OCI-LY3 (cell line): ENCODE data around the gene GPR12.

Source experiments
- H2AFZ ChIP-seq: fragments of 200-600, 300-600 bp; shearing (Covaris generic); 2 replicates; pipeline ENCODE4 v1.6.0; 2014; ENCODE audit warnings: antibody characterized with exemption, low read depth, low read length
- H3K27ac ChIP-seq: fragments of 200-600, 300-600 bp; sonication (generic); 2 replicates; pipeline ENCODE4 v1.5.1; 2014; ENCODE audit warnings: mild to moderate bottlenecking, low read length, moderate library complexity, mixed read lengths
- H3K27me3 ChIP-seq: fragments of 200-600, 300-600 bp; sonication (generic); 2 replicates; pipeline ENCODE4 v1.6.1; 2014; ENCODE audit warnings: low read depth, low read length, mixed read lengths
- H3K36me3 ChIP-seq: fragments of 200-600, 300-600 bp; sonication (generic); replicated peaks from 2 replicates; pipeline ENCODE3; 2014; ENCODE audit warnings: low read depth, low read length, mixed read lengths
- H3K4me1 ChIP-seq: fragments of 300-600, 200-600 bp; sonication (generic); 2 replicates; pipeline ENCODE4 v1.6.1; 2014; ENCODE audit warnings: low read length, mixed read lengths
- H3K4me2 ChIP-seq: fragments of 200-600, 300-600 bp; sonication (generic); 2 replicates; pipeline ENCODE4 v1.6.1; 2014; ENCODE audit warnings: low read length, mixed read lengths
- H3K4me3 ChIP-seq: fragments of 300-600, 200-600 bp; sonication (generic); 2 replicates; pipeline ENCODE4 v1.5.1; 2014; ENCODE audit warnings: antibody characterized with exemption, mild to moderate bottlenecking, low read length, moderate library complexity
- H3K79me2 ChIP-seq: fragments of 300-600, 200-600 bp; shearing (Covaris generic); 2 replicates; pipeline ENCODE4 v1.6.1; 2014; ENCODE audit warnings: mild to moderate bottlenecking, low read length, mixed read lengths
- H3K9ac ChIP-seq: fragments of 300-600, 200-600 bp; shearing (Covaris generic); 2 replicates; pipeline ENCODE4 v1.6.0; 2014; ENCODE audit warnings: mild to moderate bottlenecking, low read length, moderate library complexity
- H3K9me3 ChIP-seq: fragments of 200-600, 300-600 bp; shearing (Covaris generic); 2 replicates; pipeline ENCODE4 v1.6.1; 2014; ENCODE audit warnings: low read length, mixed read lengths; ENCODE audit not compliant: insufficient read depth
- H4K20me1 ChIP-seq: fragments of 200-600, 300-600 bp; sonication (generic); 2 replicates; pipeline ENCODE4 v1.6.1; 2016; ENCODE audit warnings: low read length, mixed read lengths; ENCODE audit not compliant: insufficient read depth
- CTCF ChIP-seq: fragments of 200-600, 300-600 bp; sonication (generic); IDR thresholded peaks from 2 replicates; pipeline ENCODE4 v1.5.1; 2014; ENCODE audit warnings: antibody characterized with exemption, low read length, low read depth
- EZH2phosphoT487 ChIP-seq: fragments of 200-600 bp; shearing (Covaris generic); IDR thresholded peaks from 2 replicates; pipeline ENCODE4 v1.6.1; 2018; ENCODE audit warnings: antibody characterized with exemption, mixed run types, low read depth

Gene GPR12

GRCh38 chr13:26716984-26717383, 43.6 kb downstream of the GPR12 start:
- no peaks in the 10 kb centered on the region for H3K27me3 ChIP-seq
- H3K9me3 ChIP-seq: no peaks in the 10 kb centered on the region
- no peak overlapping the region for H3K4me2 ChIP-seq
- H3K9ac ChIP-seq: no peak overlapping the region
- H3K4me3 ChIP-seq: no peak overlapping the region
- no peak overlapping the region for H3K27ac ChIP-seq
- H3K4me1 ChIP-seq: no peaks in the 10 kb centered on the region
- H3K36me3 ChIP-seq: no peaks in the 10 kb centered on the region
- TF ChIP-seq EZH2phosphoT487 (no peak), CTCF (no peak)
- no peaks in the 10 kb centered on the region for H4K20me1 ChIP-seq
- H3K79me2 ChIP-seq: no peaks in the 10 kb centered on the region
- no peak overlapping the region for H2AFZ ChIP-seq

- H3K27ac ChIP-seq: no peak overlapping the region
- H3K36me3 ChIP-seq: no peaks in the 10 kb centered on the region
- no peaks in the 10 kb centered on the region for H3K27me3 ChIP-seq
- H3K9me3 ChIP-seq: no peaks in the 10 kb centered on the region
- no peaks in the 10 kb centered on the region for H3K4me1 ChIP-seq
- no peaks in the 10 kb centered on the region for H3K79me2 ChIP-seq
- TF ChIP-seq CTCF (no peak), EZH2phosphoT487 (no peak)
- H3K9ac ChIP-seq: no peak overlapping the region
- H3K4me2 ChIP-seq: no peak overlapping the region
- no peak overlapping the region for H3K4me3 ChIP-seq
- no peak overlapping the region for H2AFZ ChIP-seq
- no peaks in the 10 kb centered on the region for H4K20me1 ChIP-seq
Measured at GRCh38 chr13:26713341-26713740, 47.2 kb downstream of the GPR12 start.

GRCh38 chr13:26711211-26711610, 49.4 kb downstream of the GPR12 start:
- no peak for TF ChIP-seq EZH2phosphoT487
- TF ChIP-seq CTCF: no peak
- no peak overlapping the region for H3K9ac ChIP-seq
- H3K27ac ChIP-seq: no peak overlapping the region
- no peaks in the 10 kb centered on the region for H3K79me2 ChIP-seq
- no peaks in the 10 kb centered on the region for H3K36me3 ChIP-seq
- no peaks in the 10 kb centered on the region for H4K20me1 ChIP-seq
- no peaks in the 10 kb centered on the region for H3K9me3 ChIP-seq
- H3K4me2 ChIP-seq: no peak overlapping the region
- no peaks in the 10 kb centered on the region for H3K27me3 ChIP-seq
- H2AFZ ChIP-seq: no peak overlapping the region
- no peak overlapping the region for H3K4me3 ChIP-seq
- H3K4me1 ChIP-seq: no peaks in the 10 kb centered on the region

GRCh38 chr13:26710166-26710565, 50.4 kb downstream of the GPR12 start:
- H3K4me1 ChIP-seq: no peaks in the 10 kb centered on the region
- H3K9me3 ChIP-seq: no peaks in the 10 kb centered on the region
- no peak overlapping the region for H3K4me2 ChIP-seq
- H3K9ac ChIP-seq: no peak overlapping the region
- no peak overlapping the region for H3K27ac ChIP-seq
- TF ChIP-seq EZH2phosphoT487 (no peak), CTCF (no peak)
- H3K36me3 ChIP-seq: no peaks in the 10 kb centered on the region
- no peaks in the 10 kb centered on the region for H3K79me2 ChIP-seq
- no peak overlapping the region for H3K4me3 ChIP-seq
- no peak overlapping the region for H2AFZ ChIP-seq
- 0 out of 2 replicates have a peak, but pooled peaks cover 3% of the 10 kb centered on the region for H3K27me3 ChIP-seq
- no peaks in the 10 kb centered on the region for H4K20me1 ChIP-seq
